Hepatocyte (in vitro differentiated cells): Measurements from ENCODE around the gene CELF4. TPM values are rescaled to one million over a fixed set of nuclear protein-coding genes. Genes with fewer than 3 reads are reported as not detected.

Experiments used
- DNase-seq: peaks from one replicate; pipeline ENCODE4 v3.0.0-alpha.2; 2016; ENCODE audit warnings: low spot score
- H2AFZ ChIP-seq: fragments of 200-600 bp; sonication (generic); 2 replicates; pipeline ENCODE4 v1.6.0; 2016; ENCODE audit warnings: antibody characterized with exemption, mild to moderate bottlenecking
- H3K27ac ChIP-seq: fragments of 200-600 bp; sonication (generic); 2 replicates; pipeline ENCODE4 v1.5.1; 2016; ENCODE audit warnings: mild to moderate bottlenecking
- H3K27me3 ChIP-seq: fragments of 200-600 bp; sonication (generic); 2 replicates; pipeline ENCODE4 v1.6.1; 2016
- H3K36me3 ChIP-seq: fragments of 200-600 bp; sonication (generic); replicated peaks from 2 replicates; pipeline ENCODE4 v1.5.1; 2016; ENCODE audit warnings: low read depth; ENCODE audit not compliant: insufficient read depth
- H3K4me1 ChIP-seq: fragments of 200-600 bp; sonication (generic); 2 replicates; pipeline ENCODE4 v1.5.1; 2016; ENCODE audit warnings: mild to moderate bottlenecking, moderate library complexity; ENCODE audit not compliant: insufficient read depth
- H3K4me2 ChIP-seq: fragments of 200-600 bp; sonication (generic); 2 replicates; pipeline ENCODE4 v1.6.0; 2016
- H3K4me3 ChIP-seq: fragments of 200-600 bp; sonication (generic); 2 replicates; pipeline ENCODE4 v1.5.1; 2016; ENCODE audit warnings: mild to moderate bottlenecking
- H3K79me2 ChIP-seq: fragments of 200-600 bp; sonication (generic); 2 replicates; pipeline ENCODE4 v1.6.0; 2017; ENCODE audit warnings: mild to moderate bottlenecking
- H3K9me2 ChIP-seq: fragments of 200-600 bp; sonication (generic); replicated peaks from 2 replicates; pipeline ENCODE4 v1.6.0; 2017; ENCODE audit warnings: mild to moderate bottlenecking; ENCODE audit not compliant: insufficient read depth
- H3K9me3 ChIP-seq: fragments of 200-600 bp; sonication (generic); 2 replicates; pipeline ENCODE4 v1.5.1; 2016; ENCODE audit warnings: low read depth, mild to moderate bottlenecking
- H4K20me1 ChIP-seq: fragments of 200-600 bp; sonication (generic); 2 replicates; pipeline ENCODE4 v1.6.0; 2016; ENCODE audit warnings: mild to moderate bottlenecking; ENCODE audit not compliant: insufficient read depth, poor library complexity, severe bottlenecking
- CTCF ChIP-seq: fragments of 200-600 bp; sonication (generic); IDR thresholded peaks from 2 replicates; pipeline ENCODE4 v1.5.1; 2016; ENCODE audit warnings: antibody characterized with exemption, mild to moderate bottlenecking; ENCODE audit not compliant: poor library complexity
- EZH2 ChIP-seq: fragments of 200-600 bp; sonication (generic); IDR thresholded peaks from 2 replicates; pipeline ENCODE4 v1.6.1; 2016; ENCODE audit warnings: antibody characterized with exemption, mild to moderate bottlenecking, borderline replicate concordance
- EZH2phosphoT487 ChIP-seq: fragments of 200-600 bp; sonication (generic); IDR thresholded peaks from one replicate; pipeline ENCODE4 v1.6.1; 2018; ENCODE audit warnings: antibody characterized with exemption, mild to moderate bottlenecking, low read depth, moderate library complexity; ENCODE audit not compliant: unreplicated experiment, severe bottlenecking
- WGBS: methylation state at CpG from one replicate; pipeline ENCODE4 v1.1.6; 2016; ENCODE audit warnings: low lambda C conversion rate; ENCODE audit errors: missing lambda C conversion rate; 5-methylcytosine and 5-hydroxymethylcytosine counted together
- polyA plus RNA-seq: library from polyadenylated mRNA; unstranded; fragments of >200 nt; fragmentation: Nextera tagmentation; extraction: Ambion mirVana; gene quantifications from 2 replicates; pipeline ENCODE4 v1.2.1, GENCODE V29; 2016
- total RNA-seq: library from RNA; depleted of rRNA; stranded (reverse); fragments of >200 nt; gene quantifications from 2 replicates; pipeline ENCODE4 v1.2.3, GENCODE V29; 2014

The CELF4 gene
- total and polyA plus RNA-seq, 2 experiments from 2014 or later = 1.3 to 2.9 TPM

GRCh38 chr18:37516361-37516853 lies 49.2 kb downstream of the CELF4 start:
- TF ChIP-seq CTCF (no peak), EZH2phosphoT487 (no peak), EZH2 (no peak)
- DNase-seq = no peak
- no peak overlapping the region for H3K4me3 ChIP-seq
- H4K20me1 ChIP-seq = no peaks in the 10 kb centered on the region
- no peak overlapping the region for H3K27ac ChIP-seq
- H3K27me3 ChIP-seq = peaks cover 17% of the 10 kb centered on the region
- H3K79me2 ChIP-seq = no peaks in the 10 kb centered on the region
- H3K9me3 ChIP-seq = no peaks in the 10 kb centered on the region
- no peaks in the 10 kb centered on the region for H3K36me3 ChIP-seq
- no peaks in the 10 kb centered on the region for H3K9me2 ChIP-seq
- no peak overlapping the region for H2AFZ ChIP-seq
- H3K4me2 ChIP-seq = no peak overlapping the region
- 92% methylated on average over 5 of the region's 5 CpGs for WGBS
- no peaks in the 10 kb centered on the region for H3K4me1 ChIP-seq

DNA sequence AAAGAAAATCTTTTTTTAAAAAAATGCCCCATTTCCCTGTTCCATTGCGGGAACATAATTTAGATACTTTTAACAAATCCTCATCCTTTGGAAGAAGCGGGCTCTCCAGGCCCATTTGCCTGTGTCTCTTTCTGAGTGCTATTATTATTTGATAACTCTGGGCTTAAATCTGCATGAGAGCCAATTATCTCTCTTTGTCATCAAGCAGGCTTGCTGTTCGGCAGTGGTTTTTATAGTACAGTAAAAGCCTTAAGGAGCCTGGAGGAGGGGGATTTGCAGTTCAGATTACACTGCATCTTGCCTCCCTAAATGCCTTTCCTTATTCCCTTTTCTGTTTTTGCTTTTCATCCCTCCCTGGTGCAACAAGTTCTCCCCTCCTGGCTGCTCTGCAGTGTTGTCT lies 50.6 kb downstream of the CELF4 start:
- Histone ChIP-seq H3K9me2 (no peaks in the 10 kb centered on the region), H4K20me1 (no peaks in the 10 kb centered on the region), H3K4me2 (no peak overlapping the region), H3K27me3 (peaks cover 17% of the 10 kb centered on the region), H3K36me3 (no peaks in the 10 kb centered on the region), H3K4me3 (no peak overlapping the region), H3K27ac (no peak overlapping the region), H3K9me3 (no peaks in the 10 kb centered on the region), H3K4me1 (no peaks in the 10 kb centered on the region), H2AFZ (no peak overlapping the region), H3K79me2 (no peaks in the 10 kb centered on the region)
- TF ChIP-seq CTCF (no peak), EZH2 (no peak), EZH2phosphoT487 (no peak)
- no peak for DNase-seq
- 56% methylated on average over 3 of the region's 3 CpGs for WGBS

GRCh38 chr18:37512400-37512799 lies 53.2 kb downstream of the CELF4 start:
- TF ChIP-seq CTCF = no peak
- no peak for TF ChIP-seq EZH2
- TF ChIP-seq EZH2phosphoT487 = no peak
- 93% methylated on average over 2 of the region's 2 CpGs for WGBS
- no peaks in the 10 kb centered on the region for H3K9me3 ChIP-seq

More at GRCh38 chr18:37512400-37512799, 53.2 kb downstream of the CELF4 start:
- no peak overlapping the region for H2AFZ ChIP-seq
- H3K4me2 ChIP-seq = no peak overlapping the region
- H3K4me1 ChIP-seq = no peaks in the 10 kb centered on the region
- peaks cover 17% of the 10 kb centered on the region for H3K27me3 ChIP-seq
- no peaks in the 10 kb centered on the region for H4K20me1 ChIP-seq
- no peaks in the 10 kb centered on the region for H3K36me3 ChIP-seq
- H3K4me3 ChIP-seq = no peak overlapping the region
- no peak overlapping the region for H3K27ac ChIP-seq
- DNase-seq = no peak
- H3K9me2 ChIP-seq = no peaks in the 10 kb centered on the region
- H3K79me2 ChIP-seq = no peaks in the 10 kb centered on the region
